DOHH2 (cell line): ENCODE results near the gene ITGB5.

ENCODE experiments used
- H3F3A ChIP-seq: fragments of 200-600 bp; sonication (generic), shearing (Covaris generic); 2 replicates; pipeline ENCODE4 v1.6.0; 2016; ENCODE audit warnings: antibody characterized with exemption, mild to moderate bottlenecking; ENCODE audit not compliant: control insufficient read depth, insufficient read depth
- H3K27ac ChIP-seq: fragments of 200-600 bp; sonication (generic); 2 replicates; pipeline ENCODE4 v1.5.1; 2014; ENCODE audit warnings: low read depth, mild to moderate bottlenecking, low read length, moderate library complexity
- H3K27me3 ChIP-seq: fragments of 200-600 bp; sonication (generic); 2 replicates; pipeline ENCODE4 v1.6.1; 2014; ENCODE audit warnings: mild to moderate bottlenecking, low read length, mixed read lengths; ENCODE audit not compliant: control insufficient read depth
- H3K36me3 ChIP-seq: fragments of 200-600 bp; sonication (generic); 2 replicates; pipeline ENCODE4 v1.6.1; 2014; ENCODE audit warnings: mild to moderate bottlenecking, low read length, moderate library complexity, mixed read lengths; ENCODE audit not compliant: control insufficient read depth
- H3K4me1 ChIP-seq: fragments of 200-600 bp; sonication (generic); 2 replicates; pipeline ENCODE4 v1.6.1; 2014; ENCODE audit warnings: mild to moderate bottlenecking, low read length, mixed read lengths; ENCODE audit not compliant: control insufficient read depth
- H3K4me2 ChIP-seq: fragments of 200-600 bp; sonication (generic); 2 replicates; pipeline ENCODE4 v1.6.0; 2014; ENCODE audit warnings: mild to moderate bottlenecking, low read length, moderate library complexity
- H3K4me3 ChIP-seq: fragments of 200-600 bp; sonication (generic); 2 replicates; pipeline ENCODE4 v1.5.1; 2014; ENCODE audit warnings: mild to moderate bottlenecking, low read length, mixed read lengths
- H3K79me2 ChIP-seq: fragments of 200-600 bp; sonication (generic); 2 replicates; pipeline ENCODE4 v1.6.1; 2014; ENCODE audit warnings: mild to moderate bottlenecking, low read length, mixed read lengths; ENCODE audit not compliant: control insufficient read depth
- H3K9me2 ChIP-seq: fragments of 200-600 bp; sonication (generic); replicated peaks from 2 replicates; pipeline ENCODE4 v1.6.1; 2014; ENCODE audit warnings: mild to moderate bottlenecking, low read length, mixed read lengths; ENCODE audit not compliant: control insufficient read depth
- H3K9me3 ChIP-seq: fragments of 200-600 bp; sonication (generic); 2 replicates; pipeline ENCODE4 v1.6.1; 2014; ENCODE audit warnings: antibody characterized with exemption, low read length, mixed read lengths; ENCODE audit not compliant: control insufficient read depth, insufficient read depth
- H4K20me1 ChIP-seq: fragments of 200-600 bp; sonication (generic); 2 replicates; pipeline ENCODE4 v1.6.0; 2014; ENCODE audit warnings: low read depth, mild to moderate bottlenecking, antibody characterized with exemption, low read length, moderate library complexity; ENCODE audit not compliant: control insufficient read depth, insufficient read depth
- CTCF ChIP-seq: fragments of 200-600 bp; sonication (generic); IDR thresholded peaks from one replicate; pipeline ENCODE4 v1.5.1; 2014; ENCODE audit warnings: antibody characterized with exemption, mild to moderate bottlenecking, low read depth, low read length; ENCODE audit not compliant: poor library complexity, severe bottlenecking
- EZH2phosphoT487 ChIP-seq: fragments of 200-600 bp; sonication (generic); IDR thresholded peaks from 2 replicates; pipeline ENCODE4 v1.6.1; 2017; ENCODE audit warnings: borderline replicate concordance, mild to moderate bottlenecking, antibody characterized with exemption, low read length, moderate library complexity, mixed read lengths

The ITGB5 gene

DNA sequence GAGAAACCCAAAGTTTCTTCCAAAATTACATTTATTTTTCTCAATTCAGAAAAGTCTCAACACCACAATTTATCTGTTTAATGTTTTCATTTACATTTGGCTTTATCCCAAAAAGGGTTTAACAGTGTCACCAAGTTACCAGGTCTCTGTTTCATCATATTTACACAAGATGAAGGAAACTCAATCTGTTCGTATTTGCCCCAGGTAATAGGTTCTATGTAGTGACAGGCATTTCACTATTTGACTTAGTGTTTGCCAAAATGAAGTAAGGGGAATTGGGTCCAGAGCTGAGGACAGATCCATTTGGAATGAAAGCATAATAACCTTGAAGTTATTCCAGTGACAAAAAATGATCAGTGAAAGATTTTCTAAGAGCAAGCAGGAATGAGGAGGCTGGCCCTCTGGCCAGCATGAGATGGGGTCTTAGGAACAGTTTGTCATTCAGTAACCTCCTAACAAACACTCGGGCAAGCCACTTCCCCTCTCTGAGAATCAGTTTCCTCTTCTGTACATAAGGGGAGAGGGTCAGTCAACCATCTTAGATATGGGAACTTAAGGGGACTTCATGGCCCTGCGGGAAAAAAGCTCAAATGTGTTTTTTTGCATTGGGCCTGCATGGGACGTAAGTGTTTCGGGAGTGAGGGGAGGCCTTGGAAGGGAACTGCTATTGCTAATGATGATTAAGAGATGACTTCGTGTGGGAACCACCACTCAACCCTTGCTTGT, 125.1 kb downstream of the ITGB5 start:
- Histone ChIP-seq H3K27me3 (no peaks in the 10 kb centered on the region), H3K9me3 (no peaks in the 10 kb centered on the region), H3K79me2 (no peaks in the 10 kb centered on the region), H3F3A (no peaks in the 10 kb centered on the region), H3K9me2 (no peaks in the 10 kb centered on the region), H3K4me3 (no peak overlapping the region), H3K36me3 (no peaks in the 10 kb centered on the region), H4K20me1 (no peaks in the 10 kb centered on the region), H3K4me2 (no peak overlapping the region), H3K27ac (no peak overlapping the region), H3K4me1 (no peaks in the 10 kb centered on the region)
- TF ChIP-seq EZH2phosphoT487 (no peak), CTCF (no peak)

DNA sequence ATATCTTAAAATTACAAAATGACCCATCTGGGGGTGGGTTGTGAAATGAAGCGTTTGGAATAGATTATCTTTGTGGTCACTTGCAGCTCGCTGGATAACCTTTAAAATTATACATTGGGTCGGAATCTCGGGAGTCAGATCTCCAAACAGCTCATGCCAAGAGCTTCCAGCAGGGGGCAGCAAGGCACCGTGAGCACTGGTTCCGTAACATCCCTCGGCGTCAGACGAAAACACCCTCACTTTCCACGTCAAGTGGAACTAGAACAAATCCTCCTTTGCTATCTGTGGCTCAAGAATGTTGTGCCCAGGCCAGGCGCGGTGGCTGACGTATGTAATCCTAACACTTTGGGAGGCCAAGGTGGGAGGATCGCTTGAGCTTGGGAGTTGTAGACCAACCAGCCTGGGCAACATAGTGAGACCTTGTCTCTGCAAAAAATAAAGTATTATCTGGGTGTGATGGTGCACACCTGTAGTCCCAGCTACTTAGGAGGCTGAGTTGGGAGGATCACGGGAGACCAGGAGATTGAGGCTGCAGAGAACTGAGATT, 125.8 kb downstream of the ITGB5 start:
- no peaks in the 10 kb centered on the region for H4K20me1 ChIP-seq
- H3K4me2 ChIP-seq = peak overlapping the region; percentile 30; the same call in 1 of the 2 replicates
- no peaks in the 10 kb centered on the region for H3F3A ChIP-seq
- H3K36me3 ChIP-seq = no peaks in the 10 kb centered on the region
- H3K27me3 ChIP-seq = no peaks in the 10 kb centered on the region
- no peaks in the 10 kb centered on the region for H3K4me1 ChIP-seq
- no peak overlapping the region for H3K27ac ChIP-seq
- H3K9me3 ChIP-seq = no peaks in the 10 kb centered on the region
- H3K4me3 ChIP-seq = no peak overlapping the region
- no peaks in the 10 kb centered on the region for H3K9me2 ChIP-seq
- H3K79me2 ChIP-seq = no peaks in the 10 kb centered on the region
- TF ChIP-seq EZH2phosphoT487 (no peak), CTCF (peak; percentile 87)

DNA sequence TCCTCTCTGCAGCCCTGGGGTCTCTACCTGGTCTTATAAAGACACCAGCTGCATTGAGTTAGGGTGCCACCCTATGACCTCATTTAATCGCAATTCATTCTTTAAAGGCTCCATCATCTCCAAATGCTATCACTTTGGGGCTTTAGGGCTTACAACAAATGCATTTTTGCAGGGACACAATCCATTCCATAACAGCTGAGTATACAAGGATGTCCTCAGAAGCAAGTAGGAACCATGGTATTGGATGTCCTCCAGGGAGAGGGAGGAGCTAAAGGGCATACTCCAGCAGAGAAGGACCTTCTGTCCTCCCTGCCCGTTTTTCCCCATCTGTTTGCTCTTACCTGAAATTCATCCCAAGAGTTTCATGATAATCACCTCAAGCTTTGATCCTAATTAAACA, 126.6 kb downstream of the ITGB5 start:
- H3K36me3 ChIP-seq = no peaks in the 10 kb centered on the region
- no peaks in the 10 kb centered on the region for H3K4me1 ChIP-seq
- no peaks in the 10 kb centered on the region for H4K20me1 ChIP-seq
- H3K9me2 ChIP-seq = no peaks in the 10 kb centered on the region
- no peak for TF ChIP-seq CTCF
- TF ChIP-seq EZH2phosphoT487 = no peak
- no peaks in the 10 kb centered on the region for H3F3A ChIP-seq
- H3K4me2 ChIP-seq = no peak overlapping the region
- no peak overlapping the region for H3K27ac ChIP-seq
- no peak overlapping the region for H3K4me3 ChIP-seq
- H3K9me3 ChIP-seq = no peaks in the 10 kb centered on the region
- no peaks in the 10 kb centered on the region for H3K79me2 ChIP-seq
- H3K27me3 ChIP-seq = no peaks in the 10 kb centered on the region
